Astrocyte (in vitro differentiated cells and primary cell): Measurements from ENCODE around the gene SMIM3.

Experiments used
- CTCF ChIP-seq: IDR thresholded peaks from 2 replicates; pipeline ENCODE4 v1.5.1; 2011; ENCODE audit warnings: low read depth, mild to moderate bottlenecking, inconsistent platforms, low read length, moderate library complexity; ENCODE audit not compliant: insufficient read depth
- EZH2 ChIP-seq: IDR thresholded peaks from 2 replicates; pipeline ENCODE4 v1.6.1; 2012; ENCODE audit warnings: mild to moderate bottlenecking, low read length, inconsistent platforms; ENCODE audit not compliant: insufficient read depth

GRCh38 chr5:150764530-150764929 lies 14.0 kb upstream of the SMIM3 start:
- TF ChIP-seq CTCF = no peak
- TF ChIP-seq EZH2 = no peak
